Measurements from ENCODE around the gene LDHAL6A.

- TF ChIP-seq, protein P1, sequence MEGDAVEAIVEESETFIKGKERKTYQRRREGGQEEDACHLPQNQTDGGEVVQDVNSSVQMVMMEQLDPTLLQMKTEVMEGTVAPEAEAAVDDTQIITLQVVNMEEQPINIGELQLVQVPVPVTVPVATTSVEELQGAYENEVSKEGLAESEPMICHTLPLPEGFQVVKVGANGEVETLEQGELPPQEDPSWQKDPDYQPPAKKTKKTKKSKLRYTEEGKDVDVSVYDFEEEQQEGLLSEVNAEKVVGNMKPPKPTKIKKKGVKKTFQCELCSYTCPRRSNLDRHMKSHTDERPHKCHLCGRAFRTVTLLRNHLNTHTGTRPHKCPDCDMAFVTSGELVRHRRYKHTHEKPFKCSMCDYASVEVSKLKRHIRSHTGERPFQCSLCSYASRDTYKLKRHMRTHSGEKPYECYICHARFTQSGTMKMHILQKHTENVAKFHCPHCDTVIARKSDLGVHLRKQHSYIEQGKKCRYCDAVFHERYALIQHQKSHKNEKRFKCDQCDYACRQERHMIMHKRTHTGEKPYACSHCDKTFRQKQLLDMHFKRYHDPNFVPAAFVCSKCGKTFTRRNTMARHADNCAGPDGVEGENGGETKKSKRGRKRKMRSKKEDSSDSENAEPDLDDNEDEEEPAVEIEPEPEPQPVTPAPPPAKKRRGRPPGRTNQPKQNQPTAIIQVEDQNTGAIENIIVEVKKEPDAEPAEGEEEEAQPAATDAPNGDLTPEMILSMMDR (conservative IDR thresholded peaks at IDR 0.05; ENCODE audit: low read length) = no peak
- no peak for TF ChIP-seq EZH2phosphoT487 (IDR thresholded peaks at IDR 0.05; ENCODE audit: borderline replicate concordance)
These were observed 46.7 kb downstream of the LDHAL6A start for GRCh38 chr11:18502352-18502751.
